ENCODE results near the gene DPP6. TPM values are rescaled to one million over a fixed set of nuclear protein-coding genes. Genes with fewer than 3 reads are reported as not detected.

The DPP6 gene
- total RNA-seq, 1 experiment from 2014 or later, result not detected

DNA sequence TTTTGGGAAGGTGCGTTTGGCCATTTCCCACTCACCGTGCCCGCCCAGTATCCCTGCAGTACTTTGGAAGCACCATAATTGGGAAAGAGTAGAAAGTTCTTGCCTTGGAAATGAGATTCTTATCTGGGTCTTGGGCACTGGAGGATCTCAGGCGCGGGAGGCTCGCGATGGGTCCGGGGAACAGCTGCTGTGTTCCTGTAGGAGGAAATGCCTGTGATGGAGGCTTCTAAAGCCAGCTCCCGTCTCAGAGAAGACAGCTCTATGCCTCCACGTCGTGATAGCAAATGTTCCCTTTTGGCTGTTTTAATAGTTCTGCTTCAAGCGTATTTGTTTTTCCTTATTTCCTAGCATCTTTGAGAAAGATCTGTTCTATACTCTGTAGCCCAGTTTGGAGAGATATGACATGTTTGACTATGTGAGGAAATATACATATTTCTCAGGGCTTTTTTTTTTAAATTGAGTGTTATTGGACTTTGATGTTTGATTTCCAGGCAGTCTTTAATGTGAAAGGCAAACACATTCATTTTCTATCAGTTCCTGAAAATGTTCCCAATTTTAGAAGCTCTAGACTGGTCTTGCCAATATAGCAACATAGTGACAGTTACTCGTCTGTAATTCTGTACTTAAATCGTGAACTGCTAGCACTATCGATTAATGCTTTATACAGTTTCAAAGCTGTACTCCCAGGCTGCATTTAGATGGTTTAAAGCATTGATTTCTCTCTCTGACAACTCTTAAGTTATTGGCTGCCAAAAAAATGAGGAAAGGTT, 280.8 kb downstream of the DPP6 start:
- H3K4me1 ChIP-seq (replicated peaks), result no peaks in the 10 kb centered on the region
- DNase-seq (ENCODE audit: low read depth in 1 of 2, low spot score in 2 of 2), result no peak
- H3K36me3 ChIP-seq, result no peaks in the 10 kb centered on the region
- H3K27me3 ChIP-seq (replicated peaks), result no peaks in the 10 kb centered on the region
- no peak overlapping the region for H3K27ac ChIP-seq
- no peaks in the 10 kb centered on the region; the same call in 1 of the 2 replicates for H3K9me3 ChIP-seq (replicated peaks)
- H3K4me3 ChIP-seq, result no peak overlapping the region

DNA sequence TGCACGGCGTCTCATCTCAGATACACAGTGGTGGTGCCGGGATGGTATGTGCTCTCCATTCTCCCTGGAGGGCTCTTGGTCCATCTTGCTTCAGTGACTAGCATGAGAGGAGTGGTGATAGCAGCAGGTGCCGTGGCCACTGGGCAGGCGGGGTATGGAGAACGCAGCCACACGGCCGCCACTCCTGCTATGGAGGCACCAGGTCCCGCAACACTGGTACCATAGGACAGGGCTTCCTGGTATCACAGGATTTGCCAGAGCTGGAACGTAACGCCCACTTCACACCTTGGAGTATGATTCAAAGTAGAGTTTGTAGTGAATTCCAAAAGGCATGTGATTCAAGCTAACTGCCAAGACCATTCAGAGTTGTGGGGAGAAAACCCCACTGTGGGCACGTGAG, 284.1 kb downstream of the DPP6 start:
- no peaks in the 10 kb centered on the region for H3K27me3 ChIP-seq (replicated peaks)
- no peak overlapping the region for H3K4me3 ChIP-seq
- no peak for DNase-seq (ENCODE audit: low read depth in 1 of 2, low spot score in 2 of 2)
- H3K9me3 ChIP-seq (replicated peaks), result peaks cover 3% of the 10 kb centered on the region; the same call in 1 of the 2 replicates
- no peaks in the 10 kb centered on the region for H3K36me3 ChIP-seq
- no peaks in the 10 kb centered on the region for H3K4me1 ChIP-seq (replicated peaks)
- no peak overlapping the region for H3K27ac ChIP-seq

DNA sequence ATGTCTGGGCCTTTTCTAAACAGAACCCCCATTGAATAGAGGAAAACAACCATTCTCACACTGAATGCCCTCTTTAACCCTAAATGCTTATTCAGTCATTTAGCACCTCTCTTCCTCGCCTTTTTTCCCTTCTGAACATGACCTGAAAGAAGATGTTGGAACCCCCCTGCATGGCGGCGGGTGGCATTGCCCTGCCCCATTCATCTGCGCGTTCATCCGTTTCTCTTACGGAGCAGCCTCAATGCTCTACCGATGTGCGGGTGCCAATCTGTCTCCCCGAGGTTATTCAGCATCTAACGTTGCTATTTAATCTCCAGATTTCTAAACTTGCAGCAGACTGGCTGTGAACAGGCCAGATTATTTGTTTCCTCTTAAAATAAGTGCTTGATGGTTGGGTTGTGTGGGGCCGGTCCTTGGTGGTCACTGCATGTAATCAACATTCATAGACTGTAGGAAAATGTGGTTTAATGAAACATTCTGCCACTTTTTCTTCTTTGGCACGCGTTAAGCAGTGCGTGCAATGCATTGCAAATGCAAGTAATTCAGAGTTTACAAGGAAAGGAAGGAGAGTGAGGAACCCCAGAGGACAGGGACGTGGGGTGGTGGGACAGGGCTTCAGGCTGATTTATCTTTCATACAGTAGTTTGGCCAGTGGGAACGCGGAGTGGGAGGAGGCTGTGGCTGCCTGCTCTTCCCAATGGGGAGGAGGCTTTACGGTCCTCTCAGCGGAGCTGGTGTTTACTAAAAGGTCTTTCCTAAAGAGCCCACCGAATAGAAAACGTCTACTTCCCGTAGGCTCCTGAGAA, 286.7 kb downstream of the DPP6 start:
- Histone ChIP-seq H3K4me1 (replicated peaks) (no peaks in the 10 kb centered on the region), H3K4me3 (no peak overlapping the region), H3K36me3 (no peaks in the 10 kb centered on the region), H3K9me3 (replicated peaks) (peaks cover 3% of the 10 kb centered on the region; the same call in 1 of the 2 replicates), H3K27me3 (replicated peaks) (no peaks in the 10 kb centered on the region), H3K27ac (no peak overlapping the region)
- no peak for DNase-seq (ENCODE audit: low read depth in 1 of 2, low spot score in 2 of 2)

DNA sequence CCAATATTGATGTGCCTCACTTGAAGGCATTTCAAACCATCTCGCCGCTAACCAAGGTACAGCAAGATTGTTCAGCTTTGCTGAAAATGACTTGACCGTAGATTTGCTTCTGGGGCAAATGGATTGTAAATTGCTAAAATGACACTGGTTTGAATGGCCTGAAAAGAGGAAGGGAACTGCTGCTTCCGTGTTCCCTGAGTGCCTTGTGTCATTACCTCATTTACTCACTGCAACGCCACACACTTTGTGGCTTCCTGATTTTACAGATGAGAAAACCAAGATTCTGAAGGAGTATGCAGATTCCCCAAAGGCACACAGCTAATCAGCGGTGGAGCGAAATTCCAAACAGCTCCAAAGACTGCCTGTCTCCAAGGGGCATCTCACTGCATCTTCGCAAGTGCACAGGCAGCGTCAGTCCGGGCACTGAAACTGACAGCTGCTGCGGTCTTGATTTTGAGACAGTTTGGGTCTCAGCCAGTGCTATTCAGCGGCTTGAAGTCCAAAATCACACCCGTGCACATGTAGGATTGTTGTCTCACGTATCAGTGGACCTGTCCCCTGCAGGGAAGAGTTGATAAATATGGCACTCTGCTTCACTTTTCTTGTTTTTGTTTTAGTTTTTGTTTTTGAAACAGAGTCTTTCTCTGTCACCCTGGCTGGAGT, 290.9 kb downstream of the DPP6 start:
- Histone ChIP-seq H3K27me3 (replicated peaks) (no peaks in the 10 kb centered on the region), H3K36me3 (no peaks in the 10 kb centered on the region), H3K4me3 (no peak overlapping the region), H3K27ac (no peak overlapping the region), H3K9me3 (replicated peaks) (0 out of 2 replicates have a peak, but pooled peaks cover 9% of the 10 kb centered on the region), H3K4me1 (replicated peaks) (no peaks in the 10 kb centered on the region)
- DNase-seq (ENCODE audit: low read depth in 1 of 2, low spot score in 2 of 2), result no peak

DNA sequence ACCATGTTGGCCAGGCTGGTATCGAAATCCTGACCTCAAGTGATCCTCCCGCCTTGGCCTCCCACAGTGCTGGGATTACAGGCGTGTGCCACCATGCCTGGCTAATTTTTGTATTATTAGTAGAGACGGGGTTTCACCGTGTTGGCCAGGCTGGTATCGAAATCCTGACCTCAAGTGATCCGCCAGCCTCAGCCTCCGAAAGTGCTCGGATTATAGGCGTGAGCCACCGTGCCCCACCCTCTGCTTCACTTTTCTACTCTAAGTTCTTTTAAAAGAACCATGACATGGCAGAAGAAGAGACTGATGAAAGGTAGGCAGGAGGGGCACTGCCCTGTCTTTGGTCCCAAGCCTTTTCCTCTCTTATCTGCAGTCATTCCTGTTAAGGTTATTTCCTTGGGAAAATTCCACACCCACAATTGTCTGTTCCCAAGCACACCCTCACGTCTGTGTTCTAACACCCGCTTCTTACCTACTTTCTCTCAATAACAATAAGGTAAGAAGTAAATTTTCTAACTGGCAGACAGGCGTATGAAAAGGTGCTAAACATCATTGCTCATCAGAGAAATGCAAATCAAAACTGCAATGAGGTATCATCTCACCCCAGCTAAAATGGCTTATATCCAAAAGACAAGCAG, 291.7 kb downstream of the DPP6 start:
- Histone ChIP-seq H3K27ac (no peak overlapping the region), H3K9me3 (replicated peaks) (0 out of 2 replicates have a peak, but pooled peaks cover 9% of the 10 kb centered on the region), H3K4me3 (no peak overlapping the region), H3K4me1 (replicated peaks) (no peaks in the 10 kb centered on the region), H3K27me3 (replicated peaks) (no peaks in the 10 kb centered on the region), H3K36me3 (no peaks in the 10 kb centered on the region)
- no peak for DNase-seq (ENCODE audit: low read depth in 1 of 2, low spot score in 2 of 2)

DNA sequence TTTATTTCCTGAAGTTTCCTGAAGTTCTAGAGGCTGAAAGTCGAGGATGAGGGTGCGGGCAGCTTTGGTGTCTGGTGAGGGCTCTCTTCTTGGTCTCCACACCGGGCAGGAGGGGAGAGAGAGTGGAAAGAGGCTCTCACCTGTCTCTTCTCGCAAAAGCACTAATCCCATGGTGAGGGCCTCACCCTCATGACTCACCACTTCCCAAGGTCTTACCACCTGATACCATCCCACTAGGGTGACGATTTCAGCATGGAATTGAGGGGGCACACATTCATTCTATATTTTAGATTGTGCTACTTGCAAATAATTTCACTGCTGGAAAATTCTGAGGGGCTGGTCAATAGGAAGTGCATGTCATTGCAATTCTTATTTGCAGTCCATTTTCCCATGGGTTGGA, 292.9 kb downstream of the DPP6 start:
- no peaks in the 10 kb centered on the region for H3K36me3 ChIP-seq
- no peaks in the 10 kb centered on the region for H3K27me3 ChIP-seq (replicated peaks)
- H3K4me3 ChIP-seq, result no peak overlapping the region
- H3K4me1 ChIP-seq (replicated peaks), result no peaks in the 10 kb centered on the region
- 0 out of 2 replicates have a peak, but pooled peaks cover 7% of the 10 kb centered on the region for H3K9me3 ChIP-seq (replicated peaks)
- no peak for DNase-seq (ENCODE audit: low read depth in 1 of 2, low spot score in 2 of 2)
- no peak overlapping the region for H3K27ac ChIP-seq

DNA sequence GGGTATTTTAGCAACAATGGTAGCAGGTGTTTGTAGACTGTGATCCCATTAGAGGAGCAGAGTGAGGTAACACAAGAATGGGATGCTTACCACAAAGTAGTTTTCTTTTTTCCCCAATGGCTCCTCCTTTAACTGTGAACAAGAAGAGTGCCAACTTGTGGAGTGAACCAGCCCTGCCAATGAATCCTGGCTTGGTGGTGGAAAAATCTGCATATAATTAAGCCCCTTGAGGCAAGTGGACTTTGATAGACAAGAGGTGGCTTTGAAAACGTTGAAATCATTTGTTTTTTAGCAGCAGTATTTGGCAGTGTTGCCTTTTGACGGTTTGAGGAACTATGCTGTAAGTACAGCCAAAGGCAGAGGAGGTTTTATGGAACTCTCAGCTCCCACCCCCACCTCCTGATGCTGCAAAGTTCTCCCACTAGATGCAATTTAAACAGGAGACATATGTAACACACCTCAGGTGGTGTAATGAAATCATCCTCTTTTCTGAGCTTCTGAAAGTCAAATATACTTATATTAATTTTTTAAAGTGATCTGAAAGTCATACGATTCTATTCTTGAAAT, 295.6 kb downstream of the DPP6 start:
- DNase-seq (ENCODE audit: low read depth in 1 of 2, low spot score in 2 of 2), result no peak
- 0 out of 2 replicates have a peak, but pooled peaks cover 12% of the 10 kb centered on the region for H3K9me3 ChIP-seq (replicated peaks)
- no peaks in the 10 kb centered on the region for H3K4me1 ChIP-seq (replicated peaks)
- no peaks in the 10 kb centered on the region for H3K27me3 ChIP-seq (replicated peaks)
- H3K27ac ChIP-seq, result no peak overlapping the region
- no peak overlapping the region for H3K4me3 ChIP-seq
- no peaks in the 10 kb centered on the region for H3K36me3 ChIP-seq

DNA sequence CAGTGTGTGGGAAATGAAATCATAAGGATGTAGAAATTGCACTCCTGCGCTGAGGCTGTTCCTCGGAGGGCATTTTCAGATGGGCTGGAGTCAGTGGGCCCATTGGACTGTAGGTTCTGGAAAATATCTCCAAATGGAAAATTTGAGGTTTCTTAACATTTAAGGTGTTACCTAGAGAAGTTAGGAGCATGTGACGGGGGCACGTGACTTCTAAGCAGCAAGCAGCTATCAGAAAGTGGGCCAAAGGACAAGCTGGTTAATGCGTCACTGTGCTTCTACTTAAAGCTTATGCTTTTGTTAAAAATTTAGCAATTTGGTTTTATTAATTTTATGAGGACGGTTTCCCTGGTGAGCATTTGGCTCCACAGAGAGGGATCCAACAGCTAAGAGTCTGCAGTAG, 298.7 kb downstream of the DPP6 start:
- Histone ChIP-seq H3K4me3 (no peak overlapping the region), H3K36me3 (no peaks in the 10 kb centered on the region), H3K9me3 (replicated peaks) (0 out of 2 replicates have a peak, but pooled peaks cover 9% of the 10 kb centered on the region), H3K4me1 (replicated peaks) (no peaks in the 10 kb centered on the region), H3K27ac (no peak overlapping the region), H3K27me3 (replicated peaks) (no peaks in the 10 kb centered on the region)
- no peak for DNase-seq (ENCODE audit: low read depth in 1 of 2, low spot score in 2 of 2)

DNA sequence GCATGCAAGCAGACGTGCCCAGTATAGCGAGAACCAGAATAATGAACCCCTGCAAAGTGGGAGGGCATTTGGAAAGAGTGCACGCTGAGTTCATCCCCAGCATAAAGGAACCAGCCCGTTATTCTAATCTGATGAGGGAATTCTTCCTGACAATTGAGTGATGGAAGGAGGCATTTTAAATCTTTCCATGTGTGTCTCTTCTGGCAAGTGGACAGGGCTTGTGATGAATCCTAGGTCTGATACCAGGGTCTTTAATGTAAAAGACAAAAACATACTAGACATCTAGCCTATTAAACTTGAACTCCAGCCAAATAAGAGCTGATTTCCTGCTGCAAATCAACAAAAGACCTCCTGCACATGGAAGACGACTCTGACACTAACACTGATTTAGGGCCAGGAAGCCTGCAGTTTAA, 301.2 kb downstream of the DPP6 start:
- H3K27ac ChIP-seq, result no peak overlapping the region

DNA sequence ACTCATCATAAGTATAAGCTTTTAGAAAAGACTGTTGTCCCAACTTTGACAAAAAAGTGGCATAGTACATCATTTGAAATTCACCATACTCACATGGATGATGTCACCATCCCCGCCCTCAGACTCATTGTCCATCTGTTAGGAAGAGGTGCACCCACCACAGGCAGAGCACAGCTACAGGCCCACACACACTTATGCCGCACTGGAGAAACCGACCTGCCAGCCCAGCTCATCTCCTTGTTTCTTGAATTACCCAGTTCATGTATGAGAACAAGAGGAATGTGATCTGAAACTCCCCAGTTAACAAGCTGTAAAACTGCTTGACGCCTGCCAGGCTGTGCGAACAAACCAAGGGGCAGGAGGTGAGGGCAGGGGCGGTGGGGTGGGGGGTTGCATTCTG, 312.0 kb downstream of the DPP6 start:
- no peak overlapping the region for H3K4me3 ChIP-seq
- H3K27ac ChIP-seq, result no peak overlapping the region
- H3K9me3 ChIP-seq (replicated peaks), result peaks cover 3% of the 10 kb centered on the region; the same call in 1 of the 2 replicates
- H3K4me1 ChIP-seq (replicated peaks), result no peaks in the 10 kb centered on the region
- no peak for DNase-seq (ENCODE audit: low read depth in 1 of 2, low spot score in 2 of 2)
- no peaks in the 10 kb centered on the region for H3K27me3 ChIP-seq (replicated peaks)
- no peaks in the 10 kb centered on the region for H3K36me3 ChIP-seq

More for the DNA sequence above, 301.2 kb downstream of the DPP6 start:
- no peaks in the 10 kb centered on the region for H3K4me1 ChIP-seq (replicated peaks)
- no peaks in the 10 kb centered on the region for H3K36me3 ChIP-seq
- H3K9me3 ChIP-seq (replicated peaks), result peaks cover 8% of the 10 kb centered on the region; the same call in 1 of the 2 replicates
- no peaks in the 10 kb centered on the region for H3K27me3 ChIP-seq (replicated peaks)
- DNase-seq (ENCODE audit: low read depth in 1 of 2, low spot score in 2 of 2), result no peak
- no peak overlapping the region for H3K4me3 ChIP-seq

DNA sequence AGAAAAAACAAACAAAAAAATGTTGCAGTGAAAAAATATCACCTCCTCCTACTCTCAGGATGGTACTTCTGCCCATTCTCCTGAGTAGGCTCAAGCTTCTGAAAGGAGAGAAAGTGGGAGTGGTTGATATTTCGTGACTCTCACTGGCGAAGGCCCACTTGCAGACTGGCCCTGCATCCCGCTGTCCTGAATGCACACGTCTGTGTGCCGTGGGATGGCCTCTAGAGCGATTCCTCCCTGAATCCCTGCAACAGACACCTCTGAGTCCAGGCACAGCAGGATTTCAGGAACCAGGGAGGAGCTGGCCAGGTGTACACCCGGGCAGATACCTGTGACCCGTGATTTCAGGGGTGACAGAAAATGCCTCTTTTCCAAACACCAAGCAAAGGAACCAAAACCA, 319.2 kb downstream of the DPP6 start:
- H3K36me3 ChIP-seq, result no peaks in the 10 kb centered on the region
- H3K9me3 ChIP-seq (replicated peaks), result peaks cover 3% of the 10 kb centered on the region; the same call in 1 of the 2 replicates
- no peak for DNase-seq (ENCODE audit: low read depth in 1 of 2, low spot score in 2 of 2)
- H3K4me3 ChIP-seq, result no peak overlapping the region
- H3K27ac ChIP-seq, result no peak overlapping the region
- no peaks in the 10 kb centered on the region for H3K27me3 ChIP-seq (replicated peaks)
- H3K4me1 ChIP-seq (replicated peaks), result no peaks in the 10 kb centered on the region

DNA sequence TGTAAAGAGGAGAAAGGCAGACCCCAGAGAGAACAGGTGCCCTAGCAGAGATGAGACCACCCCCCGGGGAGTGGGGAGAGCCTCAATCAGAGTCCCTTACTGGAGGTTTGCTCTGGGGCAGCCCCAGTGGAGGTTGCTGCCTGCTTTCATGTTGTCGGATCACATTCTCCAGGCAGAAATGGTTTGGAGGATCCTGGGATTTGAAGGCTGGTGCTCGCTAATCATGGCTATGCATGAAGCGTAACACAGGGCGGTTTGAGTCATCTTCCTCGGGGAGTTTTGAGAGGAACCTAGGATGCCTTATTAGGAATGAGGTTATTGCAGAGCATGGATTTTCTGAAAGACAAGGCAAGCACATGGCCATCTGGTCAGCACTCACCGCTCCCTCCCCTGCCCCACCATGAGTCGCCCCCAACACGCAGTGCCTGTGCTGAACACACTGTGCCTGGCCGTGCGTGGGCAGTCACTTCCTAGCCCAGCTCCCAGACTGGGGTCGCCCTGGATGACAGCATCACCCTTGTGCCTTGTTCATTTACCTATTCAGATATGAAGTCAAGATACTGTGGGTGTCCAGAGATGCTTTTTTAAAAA, 319.9 kb downstream of the DPP6 start:
- Histone ChIP-seq H3K27ac (no peak overlapping the region), H3K36me3 (no peaks in the 10 kb centered on the region), H3K4me1 (replicated peaks) (no peaks in the 10 kb centered on the region), H3K27me3 (replicated peaks) (no peaks in the 10 kb centered on the region), H3K9me3 (replicated peaks) (peaks cover 3% of the 10 kb centered on the region; the same call in 1 of the 2 replicates), H3K4me3 (no peak overlapping the region)
- no peak for DNase-seq (ENCODE audit: low read depth in 1 of 2, low spot score in 2 of 2)

DNA sequence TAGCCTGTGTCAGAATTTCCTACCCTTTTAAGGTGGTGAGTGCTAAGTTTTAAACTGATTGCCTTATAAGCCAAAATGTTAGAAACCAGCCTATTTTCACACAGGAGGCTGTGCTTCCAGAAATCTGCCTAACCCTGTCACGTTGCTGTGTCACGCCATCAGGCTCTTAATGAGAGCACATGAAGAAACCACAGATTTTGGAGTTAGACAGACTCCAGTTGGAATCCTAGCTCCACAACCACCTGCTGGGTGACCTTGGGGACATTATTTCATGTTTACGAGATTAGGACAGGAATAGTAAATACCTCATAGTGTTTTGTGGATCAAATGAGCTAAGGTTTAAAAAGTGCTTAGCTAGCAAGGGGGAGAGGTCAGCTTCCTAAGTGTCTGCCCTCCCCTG, 321.8 kb downstream of the DPP6 start:
- Histone ChIP-seq H3K4me1 (replicated peaks) (no peaks in the 10 kb centered on the region), H3K27me3 (replicated peaks) (no peaks in the 10 kb centered on the region), H3K4me3 (no peak overlapping the region), H3K36me3 (no peaks in the 10 kb centered on the region), H3K9me3 (replicated peaks) (peaks cover 3% of the 10 kb centered on the region; the same call in 1 of the 2 replicates), H3K27ac (no peak overlapping the region)
- no peak for DNase-seq (ENCODE audit: low read depth in 1 of 2, low spot score in 2 of 2)

Data from SJSA1 (cell line).